ENCODE data around the gene COL4A3. TPM values are rescaled to one million over a fixed set of nuclear protein-coding genes. Genes with fewer than 3 reads are reported as not detected.
"Not testable (repeated sequence)": the region's sequence is repeated elsewhere in the genome, so short reads cannot be mapped to it uniquely, and the experiment has no call there.

Gene COL4A3
- total and polyA plus RNA-seq, 8 donors = under 0.01 to 2.9 (median 0.90) TPM

- 0 to 100% (median 59%) methylated on average over 1 of the region's 1 CpG for WGBS, 5 donors
- Histone ChIP-seq H3K4me1 (no peaks in the 10 kb centered on the region), H3K4me3 (no peak overlapping the region), H3K27me3 (no peaks in the 10 kb centered on the region), H3K27ac (no peak overlapping the region), H3K36me3 (no peaks in the 10 kb centered on the region), H3K9me3 (no peaks in the 10 kb centered on the region)
- no peak for DNase-seq
- intact Hi-C loops (cut with DNase I; ENCODE audit: low total_unique reads) = no loop called here
- TF ChIP-seq POLR2A (IDR thresholded peaks at IDR 0.05) (no peak), EP300 (IDR thresholded peaks at IDR 0.05) (no peak), POLR2AphosphoS5 (IDR thresholded peaks at IDR 0.05) (no peak)
- TF ChIP-seq, protein P1, sequence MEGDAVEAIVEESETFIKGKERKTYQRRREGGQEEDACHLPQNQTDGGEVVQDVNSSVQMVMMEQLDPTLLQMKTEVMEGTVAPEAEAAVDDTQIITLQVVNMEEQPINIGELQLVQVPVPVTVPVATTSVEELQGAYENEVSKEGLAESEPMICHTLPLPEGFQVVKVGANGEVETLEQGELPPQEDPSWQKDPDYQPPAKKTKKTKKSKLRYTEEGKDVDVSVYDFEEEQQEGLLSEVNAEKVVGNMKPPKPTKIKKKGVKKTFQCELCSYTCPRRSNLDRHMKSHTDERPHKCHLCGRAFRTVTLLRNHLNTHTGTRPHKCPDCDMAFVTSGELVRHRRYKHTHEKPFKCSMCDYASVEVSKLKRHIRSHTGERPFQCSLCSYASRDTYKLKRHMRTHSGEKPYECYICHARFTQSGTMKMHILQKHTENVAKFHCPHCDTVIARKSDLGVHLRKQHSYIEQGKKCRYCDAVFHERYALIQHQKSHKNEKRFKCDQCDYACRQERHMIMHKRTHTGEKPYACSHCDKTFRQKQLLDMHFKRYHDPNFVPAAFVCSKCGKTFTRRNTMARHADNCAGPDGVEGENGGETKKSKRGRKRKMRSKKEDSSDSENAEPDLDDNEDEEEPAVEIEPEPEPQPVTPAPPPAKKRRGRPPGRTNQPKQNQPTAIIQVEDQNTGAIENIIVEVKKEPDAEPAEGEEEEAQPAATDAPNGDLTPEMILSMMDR (IDR thresholded peaks at IDR 0.05) = no peak
Measured at GRCh38 chr2:227221120-227221519, 56.7 kb downstream of the COL4A3 start.

DNA sequence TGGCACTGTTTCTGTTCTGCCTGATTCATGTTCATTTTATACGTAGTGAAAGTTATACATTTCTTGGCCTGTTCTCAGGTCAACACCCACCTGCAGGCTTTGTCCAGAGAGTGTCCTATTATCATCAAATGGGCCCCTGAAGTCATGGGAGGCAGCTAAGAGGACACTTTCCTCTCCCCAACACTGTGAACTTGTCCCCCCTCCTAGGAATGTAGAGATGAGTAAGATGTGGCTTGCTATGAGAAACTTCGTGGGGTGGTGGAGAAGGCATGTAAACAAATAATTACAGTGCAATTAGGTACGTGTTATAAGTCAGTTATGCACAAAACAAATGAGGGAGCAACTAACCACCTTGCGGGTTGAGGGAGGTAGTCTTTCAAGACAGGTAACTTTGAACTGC, 57.9 kb downstream of the COL4A3 start:
- no peak for DNase-seq
- Histone ChIP-seq H3K27me3 (no peaks in the 10 kb centered on the region), H3K27ac (no peak overlapping the region), H3K36me3 (no peaks in the 10 kb centered on the region), H3K4me3 (no peak overlapping the region), H3K9me3 (no peaks in the 10 kb centered on the region), H3K4me1 (no peaks in the 10 kb centered on the region)
- intact Hi-C loops (cut with DNase I; ENCODE audit: low total_unique reads) = no loop called here
- 45 to 72% (median 61%) methylated on average over 4 of the region's 4 CpGs for WGBS, 5 donors
- TF ChIP-seq POLR2A (IDR thresholded peaks at IDR 0.05) (no peak), POLR2AphosphoS5 (IDR thresholded peaks at IDR 0.05) (no peak), EP300 (IDR thresholded peaks at IDR 0.05) (no peak)
- TF ChIP-seq, protein P1 (IDR thresholded peaks at IDR 0.05) = no peak

DNA sequence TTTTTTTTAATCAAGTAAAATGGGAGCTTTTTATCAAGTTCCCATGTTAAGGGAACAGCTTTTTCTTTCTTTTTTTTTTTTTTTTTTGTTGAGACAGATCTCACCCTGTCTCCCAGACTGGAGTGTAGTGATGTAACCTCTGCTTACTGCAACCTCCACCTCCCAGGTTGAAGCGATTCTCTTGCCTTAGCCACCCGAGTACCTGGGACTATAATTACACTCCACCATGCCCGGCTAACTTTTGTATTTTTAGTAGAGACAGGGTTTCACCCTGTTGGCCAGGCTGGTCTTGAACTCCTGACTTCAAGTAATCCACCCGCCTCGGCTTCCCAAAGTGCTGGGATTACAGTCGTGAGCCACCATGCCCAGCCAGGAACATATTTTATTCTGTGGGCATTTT, 61.2 kb downstream of the COL4A3 start:
- H3K4me1 ChIP-seq; H3K4me3 ChIP-seq; DNase-seq; H3K9me3 ChIP-seq; H3K27ac ChIP-seq; H3K36me3 ChIP-seq; H3K27me3 ChIP-seq; intact Hi-C loops (cut with DNase I; ENCODE audit: low total_unique reads): not testable (repeated sequence)
- 91 to 98% (median 94%) methylated on average over 6 of the region's 6 CpGs for WGBS, 5 donors

DNA sequence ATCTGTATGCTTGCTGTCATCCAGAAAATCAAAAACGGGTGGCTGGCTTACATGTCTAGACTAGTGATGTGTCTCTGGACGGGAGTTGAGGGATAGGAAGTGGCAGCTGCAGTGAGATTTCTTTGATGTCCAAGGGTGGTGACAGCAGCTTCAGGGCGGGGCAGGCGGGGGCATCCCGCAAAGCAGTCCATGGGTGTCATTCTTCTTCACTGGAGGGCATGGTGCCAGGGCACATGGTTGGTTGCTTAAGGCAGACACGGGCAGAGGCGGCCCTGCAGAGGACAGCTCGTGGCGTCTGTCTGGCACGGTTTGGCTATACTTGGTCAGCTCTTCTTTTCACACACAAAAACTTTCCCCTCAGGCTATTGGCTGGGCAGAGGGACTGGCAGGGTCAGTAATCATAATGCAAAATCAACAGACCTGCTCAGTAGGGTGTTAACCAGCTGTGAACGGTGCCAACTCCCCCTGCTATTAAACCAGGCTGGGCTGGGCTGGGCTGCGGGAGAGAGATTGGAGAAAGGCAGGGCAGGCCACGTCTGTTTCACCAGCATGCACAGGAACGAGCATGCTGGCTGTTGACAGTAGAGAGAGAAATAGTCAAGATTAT, 63.7 kb downstream of the COL4A3 start:
- no peak overlapping the region for H3K27ac ChIP-seq
- H3K27me3 ChIP-seq = no peaks in the 10 kb centered on the region
- H3K36me3 ChIP-seq = no peaks in the 10 kb centered on the region
- 31 to 51% (median 37%) methylated on average over 11 to 14 of the region's 14 CpGs for WGBS, 5 donors
- peaks cover 0 to 3% (median 0%) of the 10 kb centered on the region in 4 donors for H3K4me1 ChIP-seq
- peak; percentile 39 to 52 for DNase-seq
- no peaks in the 10 kb centered on the region for H3K9me3 ChIP-seq
- intact Hi-C loops (cut with DNase I; ENCODE audit: low total_unique reads) = no loop called here
- TF ChIP-seq, protein P1 (IDR thresholded peaks at IDR 0.05) = no peak
- TF ChIP-seq POLR2AphosphoS5 (IDR thresholded peaks at IDR 0.05) = no peak
- TF ChIP-seq EP300 (IDR thresholded peaks at IDR 0.05) = no peak
- no peak for TF ChIP-seq POLR2A (IDR thresholded peaks at IDR 0.05)
- no peak overlapping the region for H3K4me3 ChIP-seq

DNA sequence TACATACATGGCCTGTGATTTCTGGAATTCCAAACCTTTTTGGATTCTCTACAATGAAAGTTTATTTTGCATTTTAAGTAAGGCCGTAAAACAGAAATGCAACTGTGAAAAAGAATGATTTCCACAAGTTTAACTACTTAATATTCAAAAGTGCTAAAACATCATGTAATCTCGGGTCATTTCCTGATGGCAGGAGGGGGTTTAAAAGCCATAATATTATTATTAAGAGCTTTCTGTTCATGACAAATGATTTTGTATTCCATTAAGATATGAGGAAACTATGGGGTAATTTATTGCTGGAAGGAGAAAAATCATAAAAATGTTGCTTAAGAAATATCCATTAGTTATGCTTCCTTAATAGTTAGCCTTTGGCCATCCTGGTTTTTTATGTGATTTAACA, 65.7 kb downstream of the COL4A3 start:
- Histone ChIP-seq H3K36me3 (no peaks in the 10 kb centered on the region), H3K27ac (no peak overlapping the region), H3K27me3 (no peaks in the 10 kb centered on the region), H3K9me3 (no peaks in the 10 kb centered on the region), H3K4me3 (no peak overlapping the region), H3K4me1 (peaks cover 0 to 3% (median 0%) of the 10 kb centered on the region in 4 donors)
- WGBS, 5 donors = 68 to 91% (median 82%) methylated on average over 2 of the region's 2 CpGs
- no peak for DNase-seq
- intact Hi-C loops (cut with DNase I; ENCODE audit: low total_unique reads) = no loop called here
- TF ChIP-seq, protein P1 (IDR thresholded peaks at IDR 0.05) = no peak
- TF ChIP-seq EP300 (IDR thresholded peaks at IDR 0.05) (no peak), POLR2AphosphoS5 (IDR thresholded peaks at IDR 0.05) (no peak), POLR2A (IDR thresholded peaks at IDR 0.05) (no peak)

All from stomach (tissue), 9 donors.